CD4-positive, alpha-beta T cell treated with Interleukin-17A for 4 hours (primary cell): Measurements from ENCODE around the gene POFUT2.

ENCODE experiments used
- DNase-seq: peaks from one replicate; pipeline ENCODE4 v3.0.0-alpha.2; 2020; ENCODE audit warnings: mixed read lengths

POFUT2 gene, protein sequence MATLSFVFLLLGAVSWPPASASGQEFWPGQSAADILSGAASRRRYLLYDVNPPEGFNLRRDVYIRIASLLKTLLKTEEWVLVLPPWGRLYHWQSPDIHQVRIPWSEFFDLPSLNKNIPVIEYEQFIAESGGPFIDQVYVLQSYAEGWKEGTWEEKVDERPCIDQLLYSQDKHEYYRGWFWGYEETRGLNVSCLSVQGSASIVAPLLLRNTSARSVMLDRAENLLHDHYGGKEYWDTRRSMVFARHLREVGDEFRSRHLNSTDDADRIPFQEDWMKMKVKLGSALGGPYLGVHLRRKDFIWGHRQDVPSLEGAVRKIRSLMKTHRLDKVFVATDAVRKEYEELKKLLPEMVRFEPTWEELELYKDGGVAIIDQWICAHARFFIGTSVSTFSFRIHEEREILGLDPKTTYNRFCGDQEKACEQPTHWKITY

GRCh38 chr21:45287438-45288391 lies at the start of gene POFUT2:
POFUT2 (minus strand) TSS chr21:45287895; CDS start chr21:45287871, 24 bp downstream.
- DNase-seq: peak; percentile 100

DNA sequence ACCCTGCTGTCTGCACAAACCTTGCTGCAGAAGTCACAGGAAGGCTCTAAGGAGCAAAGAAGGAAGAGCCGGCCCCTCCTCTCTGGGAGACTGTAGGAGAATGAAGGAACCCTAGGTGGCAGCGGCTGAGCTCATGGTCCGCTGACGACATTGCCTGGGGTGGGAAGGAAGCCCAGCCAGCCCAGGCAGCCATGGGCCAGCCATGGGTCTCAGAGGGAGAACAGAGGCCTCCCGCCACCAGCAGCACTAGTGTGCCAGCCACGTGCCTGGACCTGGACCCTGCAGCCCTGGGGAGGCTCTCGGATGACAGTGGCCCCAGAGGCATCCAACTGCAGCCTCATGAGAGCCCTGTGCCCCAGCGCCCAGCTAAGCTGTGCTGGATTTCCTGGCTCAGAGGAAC lies 49.2 kb upstream of the POFUT2 start:
- DNase-seq: no peak

- DNase-seq: no peak
Measured at GRCh38 chr21:45336535-45336810, 48.8 kb upstream of the POFUT2 start.

GRCh38 chr21:45335761-45336534 lies 48.3 kb upstream of the POFUT2 start:
- no peak for DNase-seq

DNA sequence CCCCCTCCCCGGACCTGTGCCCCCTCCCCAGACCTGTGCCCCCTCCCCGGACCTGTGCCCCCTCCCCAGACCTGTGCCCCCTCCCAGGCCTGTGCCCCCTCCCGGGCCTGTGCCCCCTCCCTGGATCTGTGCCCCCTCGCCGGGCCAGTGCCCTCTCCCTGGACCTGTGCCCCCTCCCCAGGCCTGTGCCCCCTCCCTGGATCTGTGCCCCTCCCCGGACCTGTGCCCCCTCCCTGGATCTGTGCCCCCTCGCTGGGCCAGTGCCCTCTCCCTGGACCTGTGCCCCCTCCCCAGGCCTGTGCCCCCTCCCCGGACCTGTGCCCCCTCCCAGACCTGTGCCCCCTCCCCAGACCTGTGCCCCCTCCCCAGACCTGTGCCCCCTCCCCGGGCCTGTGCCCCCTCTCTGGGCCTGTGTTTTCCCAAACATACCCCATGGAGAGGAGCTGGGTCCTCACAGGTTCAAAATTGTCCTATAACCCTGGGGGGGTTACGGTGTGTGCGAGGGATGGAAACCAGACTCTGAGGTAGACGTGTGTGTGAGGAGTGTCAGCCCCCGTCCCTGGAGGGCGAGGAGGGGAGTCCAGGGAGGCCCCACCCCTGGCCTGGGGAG lies 47.6 kb upstream of the POFUT2 start:
- no peak for DNase-seq

GRCh38 chr21:45334591-45335081 lies 46.9 kb upstream of the POFUT2 start:
- no peak for DNase-seq

DNA sequence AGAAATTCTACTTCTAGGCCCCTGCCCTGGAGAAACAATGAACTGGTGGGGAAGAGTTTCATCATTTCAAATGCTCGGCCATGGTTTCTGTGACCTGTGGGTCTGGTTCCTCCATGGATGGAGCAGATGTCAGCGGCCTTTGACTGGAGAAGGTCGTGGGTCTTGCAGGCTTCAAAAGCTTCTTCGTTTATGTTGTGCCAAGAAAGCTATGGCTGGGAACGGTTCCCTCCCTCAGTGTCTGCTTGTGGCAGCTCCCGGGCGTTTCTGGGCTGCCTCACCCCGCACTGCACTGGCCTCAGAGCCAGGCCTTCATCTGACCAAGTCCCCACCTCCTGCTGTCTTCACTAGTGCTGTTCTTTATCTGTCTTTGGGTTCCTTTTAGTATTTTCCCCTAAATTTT lies 46.4 kb upstream of the POFUT2 start:
- DNase-seq: no peak

DNA sequence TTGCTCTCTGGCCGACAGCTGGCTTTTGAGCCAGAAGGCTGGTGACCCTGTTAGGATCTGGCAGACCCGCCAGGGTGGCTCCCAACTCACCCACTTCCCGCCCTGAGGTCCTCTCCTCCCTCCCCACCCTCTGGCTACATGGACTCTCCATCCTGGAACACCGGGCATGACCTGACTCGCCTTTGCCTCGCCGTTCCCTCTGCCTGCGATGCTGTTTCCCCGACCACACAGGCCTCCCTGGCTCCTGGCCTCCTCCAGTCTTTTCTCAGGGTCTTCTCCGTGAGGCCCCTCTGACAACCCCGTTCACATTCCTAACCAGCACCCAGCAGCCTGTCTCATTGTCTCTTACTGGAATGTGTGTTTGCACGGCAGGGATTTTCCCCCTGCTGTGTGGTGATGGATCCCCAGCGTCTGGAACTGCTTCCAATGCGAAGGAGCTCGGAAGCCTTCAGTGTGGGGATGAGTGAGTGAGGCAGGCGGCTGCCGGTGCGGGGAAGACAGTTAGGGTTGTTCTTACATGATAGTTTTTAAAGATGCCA lies 46.0 kb upstream of the POFUT2 start:
- DNase-seq: no peak

DNA sequence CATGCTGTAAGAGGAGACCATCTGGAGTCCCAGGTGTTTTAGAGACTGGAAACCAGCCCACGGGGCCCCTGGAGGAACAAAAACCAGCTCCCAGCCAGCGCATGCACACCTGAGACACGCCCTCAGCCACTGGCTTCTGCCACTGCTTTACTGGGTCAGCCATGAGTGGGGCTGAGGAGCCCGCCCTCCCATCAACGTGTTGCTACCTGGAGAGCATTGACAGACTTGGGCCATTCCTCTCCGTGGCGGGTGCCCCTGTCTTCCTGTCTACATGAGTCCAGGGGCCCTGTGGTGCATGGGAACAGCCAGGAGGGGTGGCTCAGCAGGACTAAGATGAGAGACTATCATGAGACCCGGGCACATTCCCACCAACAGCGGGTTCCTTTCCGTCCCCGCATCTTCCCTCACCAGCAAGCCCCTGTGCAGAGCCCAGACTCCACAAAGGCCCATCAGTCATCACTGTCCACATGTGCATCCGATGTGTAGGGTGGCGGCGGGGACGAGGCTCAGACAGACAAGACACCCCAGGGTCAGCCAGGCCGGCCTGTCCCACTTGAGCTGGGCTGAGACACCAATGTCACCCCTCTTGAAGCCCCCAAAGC lies 45.4 kb upstream of the POFUT2 start:
- DNase-seq: no peak

GRCh38 chr21:45332415-45332814 lies 44.7 kb upstream of the POFUT2 start:
- no peak for DNase-seq

GRCh38 chr21:45331531-45332147 lies 43.9 kb upstream of the POFUT2 start:
- DNase-seq: no peak

DNA sequence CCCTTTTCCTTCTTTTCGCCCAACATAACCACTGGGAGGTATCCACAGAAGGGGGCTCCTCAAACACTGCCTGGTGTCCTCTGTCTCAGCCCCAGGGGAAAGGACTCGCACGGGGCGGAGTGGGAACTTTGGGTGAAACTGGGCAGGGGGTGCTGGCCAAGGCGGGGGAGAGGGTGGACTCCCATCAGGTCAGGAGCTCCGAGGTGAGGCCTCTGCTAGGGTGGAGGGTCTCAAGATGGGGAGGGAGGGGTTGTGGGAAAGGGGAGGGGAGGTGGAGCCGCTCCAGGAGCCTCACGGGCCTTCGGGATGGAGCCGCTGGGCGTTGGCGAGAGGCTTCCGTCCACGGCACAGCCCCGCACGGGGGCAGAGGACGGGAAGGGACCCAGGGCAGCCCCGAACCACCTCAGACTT lies 43.2 kb upstream of the POFUT2 start:
- no peak for DNase-seq

DNA sequence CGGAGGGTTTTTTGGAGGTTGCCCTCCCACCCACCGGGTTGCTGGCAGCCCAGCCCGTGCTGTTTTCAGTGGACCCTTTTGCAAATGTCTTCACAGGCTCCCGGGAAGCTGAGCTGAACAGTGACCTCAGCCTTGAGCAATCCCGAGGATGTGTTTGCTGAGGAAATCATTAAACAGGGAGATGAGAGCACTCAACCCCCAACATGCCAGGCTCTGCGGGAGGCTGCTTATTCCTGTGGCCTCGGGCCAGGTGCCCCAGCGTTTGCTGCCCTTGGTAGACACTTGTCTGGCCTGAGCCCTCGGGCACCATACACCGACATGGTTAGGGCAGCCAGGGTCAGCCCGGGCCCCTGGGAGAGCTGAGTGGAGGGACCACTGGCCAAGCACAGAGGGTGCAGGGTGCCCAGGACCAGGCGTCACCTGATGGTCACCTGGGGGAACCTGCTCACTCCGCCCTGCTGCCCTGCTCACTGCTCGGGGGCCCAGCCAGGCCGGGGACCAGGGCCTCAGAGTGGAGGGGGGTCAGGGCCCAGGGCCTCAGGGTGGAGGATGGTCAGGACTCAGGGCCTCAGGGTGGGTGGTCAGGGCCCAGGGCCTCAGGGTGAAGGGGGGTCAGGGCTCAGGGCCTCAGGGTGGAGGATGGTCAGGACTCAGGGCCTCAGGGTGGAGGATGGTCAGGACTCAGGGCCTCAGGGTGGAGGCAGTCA lies 42.5 kb upstream of the POFUT2 start:
- DNase-seq: no peak

GRCh38 chr21:45329261-45330074 lies 41.8 kb upstream of the POFUT2 start:
- DNase-seq: no peak

DNA sequence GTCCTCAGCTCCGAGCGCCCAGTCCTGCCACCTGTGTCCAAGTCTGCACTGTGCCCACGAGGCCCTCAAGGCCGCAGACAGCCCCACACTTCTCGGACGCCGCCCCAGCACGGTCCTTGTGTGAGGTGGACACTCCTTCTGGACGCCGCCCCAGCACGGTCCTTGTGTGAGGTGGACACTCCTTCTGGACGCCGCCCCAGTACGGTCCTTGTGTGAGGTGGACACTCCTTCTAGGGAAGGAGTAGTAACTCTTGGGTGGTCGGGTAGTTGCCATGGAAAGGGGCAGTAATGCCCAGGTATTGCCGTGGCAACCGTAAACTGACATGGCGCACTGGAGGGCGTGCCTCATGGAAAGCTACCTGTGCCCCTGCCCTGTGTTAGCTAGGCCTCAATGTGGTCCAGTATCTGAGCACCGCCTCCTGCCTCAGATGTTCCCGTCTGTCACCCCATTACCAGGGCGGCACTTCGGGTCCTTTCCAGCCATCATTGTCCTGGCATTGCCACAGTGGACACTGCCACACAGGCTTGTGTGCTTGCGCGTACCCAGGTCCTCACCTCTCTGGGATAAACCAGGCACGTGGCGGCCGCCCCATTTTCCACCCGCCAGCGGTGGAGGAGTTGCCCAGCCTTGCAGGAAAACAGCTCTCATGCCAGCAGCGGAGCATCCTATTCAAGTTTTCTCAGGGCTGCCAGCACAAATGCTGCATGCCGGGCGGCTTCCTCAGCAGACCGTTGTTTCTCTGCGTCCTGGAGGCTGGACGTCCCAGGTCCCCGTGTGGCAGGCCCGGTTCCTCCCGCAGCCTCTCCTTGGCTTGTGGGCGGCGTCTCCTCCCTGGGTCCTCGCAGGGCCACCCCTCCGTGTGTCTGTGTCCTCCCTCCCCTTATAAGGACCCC lies 40.8 kb upstream of the POFUT2 start:
- no peak for DNase-seq

DNA sequence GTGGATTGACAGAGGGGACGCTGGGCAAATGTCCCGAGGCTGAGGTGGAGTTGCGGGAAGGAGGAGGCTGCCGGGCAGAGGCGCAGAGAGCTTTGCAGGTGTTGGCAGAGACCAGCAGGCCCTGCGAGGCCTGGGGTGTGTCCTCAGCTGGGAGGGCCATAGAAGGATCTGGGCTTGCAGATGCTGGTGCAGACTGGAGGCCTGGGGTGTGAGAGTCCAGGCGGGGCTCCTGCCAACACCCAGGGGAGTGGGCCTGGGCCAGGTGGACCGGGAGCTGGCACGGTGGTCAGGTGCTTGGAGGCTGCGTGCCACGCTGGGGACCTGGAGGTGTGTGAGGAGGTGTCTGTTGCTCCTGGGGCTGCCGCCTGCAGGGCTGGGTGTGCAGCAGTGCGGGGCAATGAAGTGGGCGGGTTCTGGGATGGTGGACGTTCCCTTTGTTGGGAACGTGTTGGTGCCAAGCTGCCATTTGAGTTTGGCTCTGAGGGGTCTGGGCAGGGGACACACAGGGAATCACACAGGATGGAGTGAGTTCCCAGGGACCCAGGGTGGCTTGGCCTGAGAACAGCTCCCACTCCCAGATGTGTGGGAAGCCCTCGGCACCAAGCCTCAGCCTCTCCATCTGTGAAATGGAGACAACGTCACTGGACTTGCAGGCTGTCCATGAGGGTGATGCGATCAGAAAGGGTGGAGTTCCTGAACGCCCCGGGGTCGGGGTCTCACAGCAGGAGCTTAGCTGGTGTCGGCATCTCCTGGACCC lies 39.9 kb upstream of the POFUT2 start:
- DNase-seq: no peak

GRCh38 chr21:45326891-45327440 lies 39.3 kb upstream of the POFUT2 start:
- DNase-seq: no peak
